ENCODE data around the gene DIRAS1.
A peak's percentile ranks its signal among the peaks of the same experiment; 100 is the strongest.

The DIRAS1 gene

DNA sequence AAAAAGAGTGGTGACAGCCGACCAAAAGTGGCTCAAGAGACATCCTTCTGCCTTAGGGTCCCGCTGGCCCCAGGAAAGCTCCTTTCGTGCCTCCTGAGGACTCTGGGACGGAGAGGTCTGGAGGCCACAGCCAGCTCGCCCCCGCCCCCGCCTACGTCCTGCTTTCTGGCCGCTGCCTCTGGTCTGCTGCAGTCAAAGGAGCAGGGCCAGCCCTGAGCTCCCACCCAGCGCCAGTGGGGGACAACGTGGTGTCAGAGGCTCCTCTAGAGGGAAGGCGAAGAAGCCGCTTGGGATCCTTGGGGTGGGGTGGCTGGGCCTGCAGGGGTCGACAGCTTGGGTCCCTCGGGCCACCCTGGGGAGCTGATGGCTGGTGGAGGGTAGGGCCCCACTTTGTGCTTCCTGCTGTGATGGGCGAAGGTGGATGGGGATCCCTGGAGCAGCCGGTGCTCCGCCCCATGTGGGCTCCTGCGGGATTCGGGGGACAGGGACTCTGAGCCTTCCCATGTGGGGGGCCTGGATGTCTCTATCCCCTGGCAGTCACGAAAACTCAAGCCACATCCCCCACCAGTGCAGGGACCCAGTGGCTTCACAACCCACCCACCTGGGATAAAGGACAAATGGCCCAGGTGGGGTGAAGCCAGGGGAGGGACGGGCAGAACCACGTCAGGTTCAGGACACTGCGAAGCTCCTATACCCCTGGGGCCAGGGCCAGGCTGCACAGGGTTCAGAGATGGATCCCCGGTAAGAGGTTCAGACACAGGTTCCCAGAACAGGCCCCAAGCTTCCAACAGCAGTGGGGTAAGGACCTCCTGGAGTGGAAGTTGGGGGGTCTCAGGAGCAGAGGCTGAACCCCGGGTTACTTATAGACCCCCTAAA is 9.0 kb upstream of the DIRAS1 start:
- no peak overlapping the region for H3K27ac ChIP-seq
- ChIA-PET CTCF (interaction anchor here (1.2 kb wide), 1 partner anchor 19 kb away, joined by 4 read pairs; no protein-coding TSS in a partner anchor), POLR2A (ENCODE audit: low non-redundant PET) (no interaction called here)
- TF ChIP-seq CTCF (conservative IDR thresholded peaks at IDR 0.05; ENCODE audit: low read depth), result no peak
- no peak for DNase-seq (ENCODE audit: low spot score)

- ChIA-PET CTCF (interaction anchor here (1.2 kb wide), 1 partner anchor 20 kb away, joined by 4 read pairs; no protein-coding TSS in a partner anchor), POLR2A (ENCODE audit: low non-redundant PET) (no interaction called here)
- TF ChIP-seq CTCF (conservative IDR thresholded peaks at IDR 0.05; ENCODE audit: low read depth), result no peak
- no peak overlapping the region for H3K27ac ChIP-seq
- no peak for DNase-seq (ENCODE audit: low spot score)
These were observed 7.7 kb upstream of the DIRAS1 start for GRCh38 chr19:2728783-2729387.

DNA sequence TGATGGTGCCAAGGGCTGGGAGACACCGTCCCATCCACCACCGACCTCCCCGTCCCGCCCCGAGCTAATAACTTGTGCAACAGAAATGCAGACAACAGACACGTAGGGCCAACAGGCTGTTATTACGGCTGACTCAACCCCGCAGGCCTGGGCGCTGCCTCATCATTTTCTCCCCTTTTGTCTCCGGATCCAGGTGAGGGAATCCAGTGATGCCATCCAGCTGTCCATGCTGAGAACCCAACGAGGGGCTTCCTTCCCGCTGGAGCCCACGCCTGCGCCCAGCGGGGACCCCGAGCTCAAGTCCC is 6.4 kb upstream of the DIRAS1 start:
- POLR2A ChIA-PET (ENCODE audit: low non-redundant PET), result no interaction called here

DNA sequence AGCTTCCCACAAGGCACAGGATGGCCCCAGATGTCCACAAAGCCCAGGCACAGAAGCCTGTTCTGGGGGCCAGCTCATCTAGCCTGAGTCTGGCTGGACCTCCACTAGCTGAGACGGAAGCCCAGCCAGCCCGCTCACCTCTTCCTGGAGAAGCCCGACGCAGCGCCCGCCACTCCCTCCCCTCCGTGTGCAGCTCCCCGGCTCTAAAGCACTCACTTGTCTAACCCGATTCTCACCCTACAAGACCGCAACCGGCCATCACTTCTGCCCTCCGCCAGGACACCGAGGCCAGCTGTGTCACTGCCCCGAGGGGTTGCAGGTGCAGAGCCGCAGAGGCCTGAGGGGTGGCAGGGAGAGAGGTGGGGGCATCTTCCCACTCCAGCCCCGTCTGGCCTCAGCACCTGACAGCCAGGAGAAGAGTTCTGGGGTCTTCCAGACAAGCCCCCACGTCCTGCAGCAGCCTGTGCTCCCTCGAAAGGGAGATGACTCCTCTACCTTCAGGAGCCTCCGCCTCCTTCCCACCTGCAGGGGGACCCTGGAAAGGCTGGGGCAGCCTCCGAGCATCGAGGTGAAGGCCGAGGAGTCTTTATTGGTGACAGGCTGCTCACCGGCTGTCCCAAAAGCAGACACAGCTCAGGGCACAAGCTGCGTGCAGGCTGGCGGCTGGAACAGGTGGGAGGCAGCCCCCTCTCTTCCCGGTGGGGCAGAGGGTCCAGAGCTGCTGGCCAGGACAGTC is 5.9 kb upstream of the DIRAS1 start:
- no peak for DNase-seq (ENCODE audit: low spot score)
- TF ChIP-seq CTCF (conservative IDR thresholded peaks at IDR 0.05; ENCODE audit: low read depth), result no peak
- POLR2A ChIA-PET (ENCODE audit: low non-redundant PET), result no interaction called here
- CTCF ChIA-PET, result no interaction called here
- no peak overlapping the region for H3K27ac ChIP-seq

More for the DNA sequence above, 6.4 kb upstream of the DIRAS1 start:
- peak; percentile 72 for DNase-seq (ENCODE audit: low spot score)
- no peak for TF ChIP-seq CTCF (conservative IDR thresholded peaks at IDR 0.05; ENCODE audit: low read depth)
- CTCF ChIA-PET, result no interaction called here
- no peak overlapping the region for H3K27ac ChIP-seq

GRCh38 chr19:2726160-2726855 is 5.1 kb upstream of the DIRAS1 start:
- ChIA-PET CTCF (interaction anchor here (0.6 kb wide), 1 partner anchor 35 kb away, joined by 3 read pairs; no protein-coding TSS in a partner anchor), POLR2A (ENCODE audit: low non-redundant PET) (no interaction called here)
- no peak for TF ChIP-seq CTCF (conservative IDR thresholded peaks at IDR 0.05; ENCODE audit: low read depth)
- no peak for DNase-seq (ENCODE audit: low spot score)
- no peak overlapping the region for H3K27ac ChIP-seq

GRCh38 chr19:2724148-2724557 is 3.0 kb upstream of the DIRAS1 start:
- POLR2A ChIA-PET (ENCODE audit: low non-redundant PET), result no interaction called here
- no peak for TF ChIP-seq CTCF (conservative IDR thresholded peaks at IDR 0.05; ENCODE audit: low read depth)
- CTCF ChIA-PET, result interaction anchor here (0.6 kb wide), 1 partner anchor 16 kb away, joined by 3 read pairs; the partner anchor contains the start of gene SLC39A3
- DNase-seq (ENCODE audit: low spot score), result no peak
- no peak overlapping the region for H3K27ac ChIP-seq

All from RWPE1 (cell line).